Lung (tissue), 12 donors: ENCODE measurements around the gene EYS. TPM values are rescaled to one million over a fixed set of nuclear protein-coding genes. Genes with fewer than 3 reads are reported as not detected.
A peak's percentile ranks its signal among the peaks of the same experiment; 100 is the strongest.

Experiments
- ATAC-seq: fragments of 200-7000 bp; cut with Tn5 transposase; one replicate; pipeline ENCODE4 v1.9.1; 2020; ENCODE audit warnings: moderate number of reproducible peaks; ENCODE audit not compliant: insufficient read depth, low FRiP score
- DNase-seq, 3 donors: peaks; one replicate each; pipeline ENCODE4 v3.0.0-alpha.2; 2013 to 2017
- H3K27ac ChIP-seq, 2 donors: one replicate each; pipeline ENCODE4 v1.5.1; 2013; ENCODE audit warnings: mild to moderate bottlenecking in 2 of 2, moderate library complexity in 2 of 2, control low read depth in 1 of 2, inconsistent platforms in 1 of 2, low read depth in 1 of 2, low read length in 1 of 2
- H3K27me3 ChIP-seq, 3 donors: one replicate each; pipeline ENCODE4 v1.5.1; 2013; ENCODE audit warnings: low read length in 2 of 3; ENCODE audit not compliant: control insufficient read depth in 3 of 3, insufficient read depth in 3 of 3
- H3K36me3 ChIP-seq, 4 donors: one replicate each; pipeline ENCODE4 v1.5.1; 2013; ENCODE audit warnings: low read length in 4 of 4, mild to moderate bottlenecking in 1 of 4, moderate library complexity in 1 of 4; ENCODE audit not compliant: control insufficient read depth in 4 of 4, insufficient read depth in 4 of 4
- H3K4me1 ChIP-seq, 5 donors: one replicate each; pipeline ENCODE4 v1.5.1; 2013; ENCODE audit warnings: low read length in 5 of 5, mild to moderate bottlenecking in 2 of 5, moderate library complexity in 1 of 5; ENCODE audit not compliant: control insufficient read depth in 5 of 5, insufficient read depth in 5 of 5
- H3K4me3 ChIP-seq: one replicate; pipeline ENCODE4 v1.5.1; 2013; ENCODE audit warnings: mild to moderate bottlenecking, control low read depth, moderate library complexity
- H3K9ac ChIP-seq, 2 donors: one replicate each; pipeline ENCODE4 v1.5.1; 2013; ENCODE audit warnings: low read length in 2 of 2, control low read depth in 1 of 2; ENCODE audit not compliant: insufficient read depth in 1 of 2
- H3K9me3 ChIP-seq, 4 donors: one replicate each; pipeline ENCODE4 v1.5.1; 2013; ENCODE audit warnings: low read length in 3 of 4, mild to moderate bottlenecking in 1 of 4, moderate library complexity in 1 of 4; ENCODE audit not compliant: control insufficient read depth in 4 of 4, insufficient read depth in 3 of 4
- WGBS, 2 donors: extraction: QIAGEN DNeasy Blood & Tissue Kit; methylation state at CpG; one replicate each; pipeline ENCODE4 v1.1.7; 2013; 5-methylcytosine and 5-hydroxymethylcytosine counted together
- polyA plus RNA-seq, 2 donors: library from polyadenylated mRNA; stranded (reverse); fragments of 200-250 nt; gene quantifications; one replicate each; pipeline ENCODE4 v1.2.1, GENCODE V29; 2013
- total RNA-seq, 2 donors: library from RNA; depleted of rRNA in 1 of 2; stranded (reverse); fragments of >200 nt in 1 of 2; gene quantifications; one replicate each; pipeline ENCODE4 v1.2.1, GENCODE V29; 2014 to 2021
- TF ChIP-seq, protein P1 (sequence below): IDR thresholded peaks from 2 replicates; pipeline ENCODE4 v1.5.1; 2012; ENCODE audit warnings: mild to moderate bottlenecking; ENCODE audit errors: control extremely low read depth, extremely low read depth
- donor health status: control.
- donor health status: control.
- donor health status: Bipolar disorder and iron deficiency.
- donor health status: healthy.
- donor health status: DM: yes; HTN: yes; CAD: no.

EYS gene
- total and polyA plus RNA-seq, 4 donors: 0.06 to 0.34 (median 0.12) TPM

DNA sequence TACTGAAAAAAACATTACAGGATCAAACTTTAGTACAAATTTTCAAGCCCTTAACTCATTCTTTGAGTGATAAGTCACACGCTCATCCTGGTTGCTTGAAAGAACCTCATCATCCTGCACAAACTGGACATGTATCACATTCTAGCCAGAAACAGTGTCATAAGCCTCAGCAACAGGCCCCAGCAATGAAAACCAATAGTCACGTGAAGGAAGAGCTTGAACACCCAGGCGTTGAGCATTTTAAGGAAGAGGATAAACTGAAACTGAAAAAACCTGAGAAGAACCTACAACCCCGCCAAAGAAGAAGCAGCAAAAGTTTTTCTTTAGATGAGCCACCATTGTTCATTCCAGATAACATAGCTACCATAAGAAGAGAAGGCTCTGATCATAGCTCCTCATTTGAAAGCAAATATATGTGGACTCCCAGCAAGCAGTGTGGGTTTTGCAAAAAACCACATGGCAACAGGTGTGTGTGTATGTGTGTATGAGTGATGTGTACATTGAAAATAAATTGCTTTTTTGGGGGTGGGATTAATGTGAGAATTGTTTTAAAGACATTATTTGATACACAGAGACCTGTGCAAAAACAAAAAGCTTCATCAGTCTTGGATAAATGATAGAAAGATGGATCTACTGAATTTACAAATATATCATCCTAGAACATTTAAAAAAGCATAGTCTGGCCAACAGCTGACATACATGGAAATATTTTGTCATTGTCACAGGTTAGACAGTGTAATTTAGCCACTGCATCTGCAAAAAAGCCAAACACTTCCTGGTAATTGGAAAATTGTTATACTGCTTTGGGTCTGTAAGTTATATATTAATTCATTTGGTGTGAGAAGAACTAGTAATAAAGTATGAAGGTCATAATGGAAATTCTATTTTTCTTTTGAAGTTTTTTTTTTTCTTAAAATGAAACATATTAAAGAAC lies 2021.3 kb downstream of the EYS start:
- no peak for ATAC-seq

DNA sequence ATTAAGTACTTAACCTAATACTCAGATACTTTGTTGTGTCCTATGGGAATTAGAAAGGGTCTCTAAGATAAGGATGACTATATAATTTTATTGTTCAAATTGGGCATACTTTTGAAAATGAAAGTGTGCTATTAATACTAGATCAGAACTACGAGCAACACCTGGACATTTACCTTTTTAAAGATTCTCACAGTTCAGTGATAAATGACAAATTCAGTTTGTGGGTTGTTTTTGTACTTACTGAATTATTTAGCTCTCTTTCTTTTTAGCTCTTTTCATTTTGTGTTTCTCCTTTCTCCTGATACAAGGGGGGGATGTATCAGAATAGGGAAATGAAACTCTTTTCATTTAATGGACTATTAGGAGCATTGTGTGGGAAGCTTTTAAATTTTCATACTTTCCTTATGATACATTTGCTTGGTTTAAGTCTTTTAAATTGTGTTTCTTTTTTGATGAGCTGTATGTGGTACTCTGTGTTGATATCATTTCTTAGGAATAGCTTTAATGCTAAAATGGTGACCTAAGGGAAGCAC lies 2023.9 kb downstream of the EYS start:
- Histone ChIP-seq H3K4me1 (peaks cover 0 to 6% (median 0%) of the 10 kb centered on the region in 5 donors), H3K36me3 (peaks cover 3 to 25% (median 17%) of the 10 kb centered on the region in 4 donors), H3K4me3 (no peak overlapping the region), H3K9ac (no peak overlapping the region), H3K27ac (no peak overlapping the region), H3K9me3 (no peaks in the 10 kb centered on the region), H3K27me3 (no peaks in the 10 kb centered on the region)
- TF ChIP-seq, protein P1, sequence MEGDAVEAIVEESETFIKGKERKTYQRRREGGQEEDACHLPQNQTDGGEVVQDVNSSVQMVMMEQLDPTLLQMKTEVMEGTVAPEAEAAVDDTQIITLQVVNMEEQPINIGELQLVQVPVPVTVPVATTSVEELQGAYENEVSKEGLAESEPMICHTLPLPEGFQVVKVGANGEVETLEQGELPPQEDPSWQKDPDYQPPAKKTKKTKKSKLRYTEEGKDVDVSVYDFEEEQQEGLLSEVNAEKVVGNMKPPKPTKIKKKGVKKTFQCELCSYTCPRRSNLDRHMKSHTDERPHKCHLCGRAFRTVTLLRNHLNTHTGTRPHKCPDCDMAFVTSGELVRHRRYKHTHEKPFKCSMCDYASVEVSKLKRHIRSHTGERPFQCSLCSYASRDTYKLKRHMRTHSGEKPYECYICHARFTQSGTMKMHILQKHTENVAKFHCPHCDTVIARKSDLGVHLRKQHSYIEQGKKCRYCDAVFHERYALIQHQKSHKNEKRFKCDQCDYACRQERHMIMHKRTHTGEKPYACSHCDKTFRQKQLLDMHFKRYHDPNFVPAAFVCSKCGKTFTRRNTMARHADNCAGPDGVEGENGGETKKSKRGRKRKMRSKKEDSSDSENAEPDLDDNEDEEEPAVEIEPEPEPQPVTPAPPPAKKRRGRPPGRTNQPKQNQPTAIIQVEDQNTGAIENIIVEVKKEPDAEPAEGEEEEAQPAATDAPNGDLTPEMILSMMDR: no peak
- no peak for ATAC-seq
- no peak for DNase-seq
- 92 to 98% methylated on average over 1 of the region's 1 CpG for WGBS, 2 donors

More for the DNA sequence above, 2021.3 kb downstream of the EYS start:
- Histone ChIP-seq H3K4me1 (peaks cover 0 to 6% (median 0%) of the 10 kb centered on the region in 5 donors), H3K27me3 (no peaks in the 10 kb centered on the region), H3K27ac (no peak overlapping the region), H3K9ac (no peak overlapping the region), H3K4me3 (no peak overlapping the region), H3K9me3 (no peaks in the 10 kb centered on the region), H3K36me3 (peaks cover 3 to 22% (median 16%) of the 10 kb centered on the region in 4 donors)
- TF ChIP-seq, protein P1: no peak
- no peak for DNase-seq
- WGBS, 2 donors: 49 to 82% methylated on average over 4 of the region's 4 CpGs

DNA sequence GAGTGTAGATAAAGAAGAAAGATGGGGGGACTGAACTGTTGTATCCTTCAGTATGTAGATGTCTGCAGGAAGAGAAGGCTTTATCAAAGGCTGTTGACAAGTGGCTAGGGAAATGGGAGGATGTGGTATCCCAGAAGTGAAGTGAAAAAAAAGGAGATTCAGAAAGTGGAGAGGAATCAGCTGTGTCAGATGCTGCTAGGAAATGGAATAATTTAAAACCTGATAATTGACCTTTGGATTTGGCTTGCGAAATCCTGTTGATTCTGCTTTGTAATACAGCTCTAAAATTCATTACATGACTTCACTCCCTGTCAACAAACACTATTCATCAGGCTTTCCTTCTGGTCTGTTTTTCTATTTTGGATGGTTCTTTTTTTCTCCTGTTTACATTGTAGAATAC lies 2029.7 kb downstream of the EYS start:
- Histone ChIP-seq H3K4me1 (peaks cover 0 to 36% (median 0%) of the 10 kb centered on the region in 5 donors), H3K4me3 (no peak overlapping the region), H3K36me3 (peaks cover 0 to 25% (median 6%) of the 10 kb centered on the region in 4 donors), H3K9ac (no peak overlapping the region), H3K27ac (no peak overlapping the region), H3K9me3 (no peaks in the 10 kb centered on the region), H3K27me3 (no peaks in the 10 kb centered on the region)
- TF ChIP-seq, protein P1: no peak
- 69 to 82% methylated on average over 1 of the region's 1 CpG for WGBS, 2 donors
- ATAC-seq: peak; percentile 69
- DNase-seq: peak in 2 of 3 donors; percentile 68 to 83
